Fibroblast of pulmonary artery (primary cell): ENCODE measurements around the gene RAB27B.
A peak's percentile ranks its signal among the peaks of the same experiment; 100 is the strongest.
"Not testable (repeated sequence)": the region's sequence is repeated elsewhere in the genome, so short reads cannot be mapped to it uniquely, and the experiment has no call there.

Source experiments
- DNase-seq: peaks from one replicate; pipeline ENCODE4 v3.0.0-alpha.2; 2010; ENCODE audit warnings: low read depth
- H3K4me3 ChIP-seq: replicated peaks from 2 replicates; pipeline ENCODE4 v1.5.1; 2011; ENCODE audit warnings: low read depth, mild to moderate bottlenecking, control low read depth, low read length, moderate library complexity
- TF ChIP-seq, protein P1 (sequence below): IDR thresholded peaks from 2 replicates; pipeline ENCODE4 v1.5.1; 2011; ENCODE audit warnings: mild to moderate bottlenecking, control low read depth, low read length, inconsistent platforms; ENCODE audit errors: missing control alignments

Gene RAB27B

DNA sequence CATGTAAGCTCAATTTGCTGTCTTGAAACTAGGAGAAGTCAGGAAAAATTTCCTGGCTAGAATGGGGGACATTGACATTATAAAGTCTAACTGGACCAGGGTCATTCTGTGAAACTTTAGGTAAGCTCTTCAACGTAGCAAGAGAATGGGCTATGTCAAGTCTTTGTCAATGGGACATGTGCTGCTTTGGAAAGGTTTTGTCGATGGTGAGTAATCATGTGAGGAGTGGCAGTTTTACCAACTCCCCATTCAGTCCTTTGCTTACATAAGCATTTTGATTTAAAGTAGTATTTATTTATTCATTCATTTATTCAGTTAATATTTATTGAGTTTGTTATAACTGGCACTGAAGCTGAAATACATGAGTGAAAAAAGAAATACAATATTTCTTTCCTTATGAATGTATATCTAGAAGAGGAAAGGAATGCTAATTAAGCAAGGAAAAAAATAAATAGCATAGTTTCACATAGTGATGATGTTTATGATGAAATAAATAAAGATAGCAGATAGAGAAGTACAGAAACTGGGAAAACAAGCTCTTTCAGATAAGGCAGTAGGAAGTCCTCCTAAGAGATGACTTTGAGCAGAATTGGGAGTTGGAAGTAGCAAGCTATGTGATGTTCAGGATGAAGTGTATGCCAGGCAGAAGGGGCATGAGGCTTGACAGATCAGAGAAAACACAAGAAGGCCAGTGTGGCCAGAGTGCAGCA is 25.4 kb upstream of the RAB27B start:
- TF ChIP-seq, protein P1, sequence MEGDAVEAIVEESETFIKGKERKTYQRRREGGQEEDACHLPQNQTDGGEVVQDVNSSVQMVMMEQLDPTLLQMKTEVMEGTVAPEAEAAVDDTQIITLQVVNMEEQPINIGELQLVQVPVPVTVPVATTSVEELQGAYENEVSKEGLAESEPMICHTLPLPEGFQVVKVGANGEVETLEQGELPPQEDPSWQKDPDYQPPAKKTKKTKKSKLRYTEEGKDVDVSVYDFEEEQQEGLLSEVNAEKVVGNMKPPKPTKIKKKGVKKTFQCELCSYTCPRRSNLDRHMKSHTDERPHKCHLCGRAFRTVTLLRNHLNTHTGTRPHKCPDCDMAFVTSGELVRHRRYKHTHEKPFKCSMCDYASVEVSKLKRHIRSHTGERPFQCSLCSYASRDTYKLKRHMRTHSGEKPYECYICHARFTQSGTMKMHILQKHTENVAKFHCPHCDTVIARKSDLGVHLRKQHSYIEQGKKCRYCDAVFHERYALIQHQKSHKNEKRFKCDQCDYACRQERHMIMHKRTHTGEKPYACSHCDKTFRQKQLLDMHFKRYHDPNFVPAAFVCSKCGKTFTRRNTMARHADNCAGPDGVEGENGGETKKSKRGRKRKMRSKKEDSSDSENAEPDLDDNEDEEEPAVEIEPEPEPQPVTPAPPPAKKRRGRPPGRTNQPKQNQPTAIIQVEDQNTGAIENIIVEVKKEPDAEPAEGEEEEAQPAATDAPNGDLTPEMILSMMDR = no peak
- no peak for DNase-seq
- H3K4me3 ChIP-seq = no peak overlapping the region

DNA sequence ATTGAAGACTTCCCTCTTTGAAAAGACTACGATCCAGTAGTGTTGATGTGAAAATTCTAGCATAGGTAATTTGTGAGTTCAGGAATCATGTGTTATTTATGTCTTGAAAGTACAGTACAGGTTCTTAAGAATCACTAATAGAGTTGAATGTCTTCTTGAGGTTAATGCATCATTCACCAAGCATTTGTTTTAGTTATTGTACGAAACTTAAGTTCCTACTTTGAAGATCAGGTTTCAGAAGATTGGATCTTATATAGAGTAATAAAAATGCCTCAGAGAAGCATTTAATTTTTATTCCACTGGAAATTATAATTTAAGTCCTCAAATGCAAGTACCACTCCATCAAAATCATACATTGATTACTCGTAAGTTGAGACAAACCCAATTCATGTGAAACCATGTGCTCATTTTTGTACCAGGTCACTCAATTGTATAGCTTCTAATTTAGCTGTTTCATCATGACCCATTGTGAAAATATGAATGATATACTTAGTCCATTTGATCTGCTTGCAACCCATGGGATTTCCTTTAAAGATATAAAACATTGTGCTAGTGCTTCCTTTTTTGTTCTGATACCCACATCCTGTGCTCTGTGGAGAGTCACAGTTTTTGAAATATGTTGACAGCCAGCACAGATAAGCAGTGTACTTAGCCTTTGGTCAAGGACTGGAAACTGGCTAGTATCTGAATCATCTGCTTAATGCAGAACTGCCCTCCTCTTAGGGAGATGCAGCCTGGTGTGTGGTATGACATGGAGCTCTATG is 22.5 kb upstream of the RAB27B start:
- no peak overlapping the region for H3K4me3 ChIP-seq
- peak; percentile 94 for DNase-seq
- TF ChIP-seq, protein P1 = no peak

DNA sequence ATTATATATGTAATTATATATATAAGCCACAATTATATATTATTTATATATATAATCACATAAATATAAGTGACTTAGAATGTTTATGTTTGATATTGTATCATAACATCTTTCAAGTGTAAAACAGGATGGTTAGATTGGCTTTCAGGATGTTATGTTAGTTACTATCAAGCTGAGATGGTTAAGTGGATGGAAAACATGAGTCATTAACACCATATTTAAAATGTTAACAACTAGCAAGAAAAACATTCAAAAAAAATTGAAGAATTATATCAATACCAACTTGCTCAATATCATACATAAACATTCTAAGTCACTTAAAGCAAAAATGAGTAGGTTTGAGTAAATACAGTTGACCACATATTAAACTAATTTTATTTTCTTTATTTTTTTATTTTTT is 21.8 kb upstream of the RAB27B start:
- DNase-seq = peak; percentile 62

DNA sequence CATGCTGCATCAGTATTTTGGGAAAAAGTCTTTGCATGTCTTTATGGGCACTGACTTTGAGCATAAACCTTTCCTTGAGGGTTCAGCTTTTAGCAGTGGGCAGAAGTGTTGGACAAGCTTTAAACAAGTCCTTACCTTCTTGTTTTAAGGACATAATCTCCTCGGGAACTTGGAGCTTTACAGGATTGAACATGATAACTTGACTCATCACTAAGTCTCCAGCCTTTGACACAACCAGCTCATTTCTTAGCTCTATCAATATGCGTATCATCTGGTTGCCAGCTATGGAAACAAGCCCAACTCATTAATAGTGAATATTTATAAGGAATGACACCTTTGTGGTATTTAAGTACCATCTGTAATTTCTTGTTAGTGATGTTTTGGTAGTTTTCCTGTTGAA is 21.0 kb upstream of the RAB27B start:
- H3K4me3 ChIP-seq = no peak overlapping the region
- TF ChIP-seq, protein P1 = no peak
- no peak for DNase-seq

More for the DNA sequence above, 21.8 kb upstream of the RAB27B start:
- TF ChIP-seq, protein P1 = no peak
- no peak overlapping the region for H3K4me3 ChIP-seq

DNA sequence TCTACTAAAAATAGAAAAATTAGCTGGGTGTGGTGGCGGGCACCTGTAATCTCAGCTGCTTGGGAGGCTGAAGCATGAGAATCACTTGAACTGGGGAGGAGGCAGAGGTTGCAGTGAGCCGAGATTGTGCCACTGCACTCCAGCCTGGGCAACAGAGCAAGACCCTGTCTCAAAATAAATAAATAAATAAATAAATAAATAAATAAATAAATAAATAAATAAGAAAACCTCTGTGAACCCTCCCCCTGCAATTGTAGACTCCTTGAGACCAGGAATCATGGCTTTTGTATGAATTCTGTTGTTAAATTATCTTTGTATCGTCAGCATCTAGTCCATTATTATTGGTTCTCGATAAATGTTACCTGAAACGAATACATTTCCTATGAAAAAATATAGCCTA is 17.6 kb upstream of the RAB27B start:
- DNase-seq, H3K4me3 ChIP-seq: not testable (repeated sequence)

DNA sequence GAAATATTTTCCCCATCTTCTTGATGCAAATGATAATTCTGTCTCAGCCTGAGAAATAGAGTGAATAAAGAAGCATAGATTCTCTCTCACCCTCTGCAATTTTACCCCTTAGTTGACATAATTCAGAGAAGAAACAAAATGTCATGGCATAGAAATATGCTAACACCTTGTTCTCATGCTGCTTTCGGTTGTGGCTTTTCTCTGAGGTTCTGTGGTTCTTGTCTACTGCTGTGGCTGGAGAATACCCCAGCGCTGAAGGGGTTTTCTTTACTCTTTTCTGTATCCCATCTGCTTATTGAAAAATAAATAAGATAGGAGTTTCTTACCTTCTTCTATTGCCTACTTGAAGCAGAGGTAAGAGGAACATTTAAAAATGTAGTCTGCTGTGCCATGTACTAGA is 15.4 kb upstream of the RAB27B start:
- no peak overlapping the region for H3K4me3 ChIP-seq
- TF ChIP-seq, protein P1 = no peak
- no peak for DNase-seq

DNA sequence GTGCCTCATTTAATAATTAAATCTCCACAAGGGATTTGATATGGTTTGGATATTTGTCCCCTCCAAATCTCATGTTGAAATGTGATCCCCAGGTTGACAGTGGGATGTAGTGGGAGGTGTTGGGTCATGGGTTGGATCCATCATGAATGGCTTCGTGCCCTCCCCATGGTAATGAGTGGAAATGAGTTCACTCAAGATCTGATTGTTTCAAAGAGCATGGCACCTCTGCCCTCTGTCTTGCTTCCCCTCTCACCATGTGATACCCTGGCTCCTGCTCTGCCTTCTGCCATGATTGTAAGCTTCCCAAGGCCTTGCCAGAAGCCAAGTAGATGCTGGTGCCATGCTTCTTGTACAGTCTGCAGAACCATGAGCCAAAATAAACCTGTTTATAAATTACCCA is 15.0 kb upstream of the RAB27B start:
- TF ChIP-seq, protein P1 = no peak
- no peak for DNase-seq
- H3K4me3 ChIP-seq = no peak overlapping the region
